OCI-M2 (cell line): ENCODE data around the gene FUT3.
"Not testable (repeated sequence)": the region's sequence is repeated elsewhere in the genome, so short reads cannot be mapped to it uniquely, and the experiment has no call there.

ENCODE experiments used
- DNase-seq: peaks from one replicate; lab custom pipeline; 2025; ENCODE audit not compliant: unreplicated experiment; lab: John Stamatoyannopoulos, UW

Gene FUT3

DNA sequence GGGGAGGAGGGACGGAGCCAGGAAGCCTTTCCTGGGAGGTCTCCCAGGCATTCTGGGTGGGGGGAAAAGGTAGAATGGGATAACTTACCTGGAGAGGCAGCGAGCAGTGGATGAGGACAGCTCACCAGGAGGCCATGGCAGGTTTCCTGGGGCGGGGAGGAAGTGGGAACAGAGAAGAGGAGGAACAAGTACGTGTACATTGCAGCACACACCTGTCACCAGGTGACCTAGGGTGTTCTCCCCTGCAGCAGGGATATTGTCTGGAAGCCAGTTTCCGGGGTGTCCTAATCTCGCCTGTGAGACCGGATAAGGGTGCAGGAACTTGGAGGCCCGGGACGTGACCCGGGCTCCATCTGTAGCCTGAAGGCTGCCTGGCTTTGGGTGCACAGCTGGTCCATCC is at the start of gene FUT3:
Gene FUT3, minus strand, starts transcription at position 148 of the 400 bp plus-strand sequence.
- DNase-seq: no peak

DNA sequence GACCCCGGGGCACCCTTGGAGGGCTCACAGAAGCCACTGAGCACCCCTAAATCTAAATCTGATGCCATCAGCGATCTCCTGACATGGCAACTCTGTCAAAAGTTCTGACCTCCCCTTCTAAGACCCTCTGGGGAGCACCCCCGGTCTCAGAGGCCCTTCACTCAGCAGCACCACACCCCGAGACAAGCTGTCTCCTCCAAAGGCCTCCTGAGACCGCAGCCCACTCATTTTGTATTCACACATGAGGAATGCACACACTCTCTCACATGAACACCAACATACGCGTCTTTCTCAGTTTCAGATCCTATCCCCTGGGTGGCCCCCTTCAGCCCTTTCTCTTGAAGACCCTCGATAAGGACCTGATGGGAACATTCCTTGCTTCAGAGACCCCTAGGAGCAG is 49.7 kb upstream of the FUT3 start:
- no peak for DNase-seq

DNA sequence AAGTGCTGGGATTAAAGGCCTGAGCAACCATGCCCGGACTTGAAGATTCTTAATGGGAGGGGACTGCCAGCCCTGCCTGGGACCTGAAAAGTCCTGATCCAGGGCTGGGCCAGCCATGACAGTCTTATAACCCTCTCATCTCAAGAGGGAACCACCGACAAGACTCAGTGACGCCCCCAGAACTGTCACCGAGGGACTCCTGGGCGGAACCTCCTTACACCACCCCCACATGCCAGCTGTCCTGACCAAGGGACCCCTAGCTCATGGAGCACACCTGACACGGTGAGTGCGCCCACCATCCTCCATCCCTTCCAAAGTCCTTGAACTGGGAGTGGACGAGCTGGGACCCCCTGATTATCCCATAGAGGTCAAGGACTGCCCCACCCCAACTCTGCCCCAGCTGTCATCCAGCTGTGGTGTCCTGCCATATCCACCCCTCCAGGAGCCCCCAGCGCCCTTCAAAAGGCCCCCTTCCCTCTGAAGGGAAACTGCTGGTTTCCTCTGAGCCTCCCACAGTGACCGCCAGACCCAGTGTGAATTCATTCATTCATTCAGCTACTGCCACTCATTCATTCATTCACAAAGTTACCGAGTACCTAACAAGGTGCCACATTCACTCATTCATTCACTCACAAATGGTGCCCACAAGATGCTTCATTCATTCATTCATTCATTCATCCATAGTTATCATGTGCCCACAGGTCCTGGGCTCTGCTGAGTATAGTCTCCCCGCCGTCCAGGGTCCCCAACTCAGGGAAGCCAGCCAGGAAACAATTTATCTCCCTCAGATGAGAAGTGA is 48.7 kb upstream of the FUT3 start:
- no peak for DNase-seq

DNA sequence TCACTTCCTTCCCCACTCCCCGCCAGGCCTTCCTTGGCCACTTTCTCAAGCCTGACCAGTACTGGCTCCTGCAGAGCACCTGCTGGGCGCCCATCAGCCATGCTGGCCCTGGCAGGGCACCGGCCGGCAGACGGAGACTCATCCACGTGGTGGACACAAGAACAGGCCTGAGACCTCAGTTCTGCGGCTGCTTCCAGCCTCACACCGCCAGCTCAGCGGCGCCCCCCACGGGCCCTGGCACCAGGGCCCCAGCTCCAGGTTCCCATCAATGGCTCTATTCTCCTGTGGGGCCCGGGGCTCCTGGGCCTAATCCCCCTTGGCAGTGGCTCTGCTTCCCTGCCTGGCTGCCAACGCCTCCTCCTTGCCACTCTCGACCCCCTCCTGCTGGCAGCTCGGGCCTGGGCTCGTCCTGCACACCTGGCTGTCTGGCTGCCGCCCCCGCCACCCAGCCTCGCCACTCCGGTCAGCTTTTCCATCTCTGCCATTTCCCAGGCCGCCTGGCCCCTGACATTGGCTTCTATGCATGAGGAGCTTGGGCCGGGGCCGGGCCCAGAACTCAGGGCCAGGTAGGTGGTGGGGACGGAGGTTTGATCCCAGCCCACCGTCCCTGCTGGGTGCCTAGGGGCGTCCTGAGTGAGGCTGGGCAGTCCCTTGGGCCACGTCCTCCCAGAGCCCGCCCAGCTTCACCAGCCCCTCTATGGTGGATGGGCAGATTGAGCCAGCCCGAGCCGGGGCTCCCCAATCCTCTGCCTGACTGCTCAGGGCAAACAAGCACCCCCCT is 46.1 kb upstream of the FUT3 start:
- DNase-seq: no peak

DNA sequence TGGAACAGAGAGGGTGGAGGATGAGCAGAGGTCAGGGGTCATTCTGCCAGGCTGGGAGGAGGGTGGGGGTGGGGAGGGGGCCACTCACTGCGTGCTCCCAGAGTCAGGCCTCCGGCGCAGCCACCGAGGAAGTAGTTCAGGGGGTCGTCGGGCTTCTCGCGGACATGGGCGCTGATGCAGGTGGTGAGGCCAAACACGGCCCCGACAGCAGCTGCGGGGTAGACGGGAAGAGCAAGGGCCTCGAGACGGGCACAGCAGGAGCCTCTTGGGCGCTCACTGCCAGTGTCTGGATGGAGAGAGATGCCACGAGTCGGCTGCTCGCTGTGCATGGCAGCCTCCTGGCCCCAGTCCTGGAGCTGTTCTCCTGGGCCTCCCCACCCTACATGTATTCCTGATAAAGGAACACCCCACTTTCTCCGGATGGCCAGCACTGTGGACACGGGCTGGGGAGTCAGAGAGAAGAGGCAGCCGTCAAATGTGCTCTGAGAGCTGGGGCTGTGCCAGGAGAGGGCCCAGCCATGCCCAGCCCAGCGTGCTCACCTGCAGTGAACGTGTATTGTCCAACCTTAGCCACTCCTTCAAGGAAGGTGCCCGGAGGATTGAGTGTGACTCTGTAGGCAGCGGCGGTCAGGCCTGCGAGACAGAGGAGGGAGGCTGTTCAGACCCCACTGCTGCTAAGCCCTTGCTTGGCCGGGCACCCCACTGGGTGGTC is 45.3 kb upstream of the FUT3 start:
- DNase-seq: no peak

DNA sequence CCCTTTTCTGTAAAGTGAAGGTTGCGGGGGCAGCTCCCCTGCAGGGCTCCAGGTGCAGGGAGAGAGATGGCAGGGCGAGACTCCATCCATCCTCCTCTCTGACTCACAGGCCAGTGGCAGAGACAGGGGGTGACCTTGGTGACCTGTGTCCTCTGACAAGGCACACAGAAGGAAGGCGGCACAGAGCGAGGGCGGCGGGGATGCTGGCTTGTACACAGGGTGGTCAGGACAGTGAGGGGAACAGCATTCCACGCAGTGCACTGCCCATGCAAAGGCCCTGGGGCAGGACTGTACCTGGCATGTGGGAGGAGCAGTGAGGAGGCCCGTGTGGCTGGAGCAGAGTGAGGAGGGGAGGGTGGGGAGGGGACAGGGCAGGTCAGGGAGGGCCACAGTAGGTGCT is 44.6 kb upstream of the FUT3 start:
- no peak for DNase-seq

DNA sequence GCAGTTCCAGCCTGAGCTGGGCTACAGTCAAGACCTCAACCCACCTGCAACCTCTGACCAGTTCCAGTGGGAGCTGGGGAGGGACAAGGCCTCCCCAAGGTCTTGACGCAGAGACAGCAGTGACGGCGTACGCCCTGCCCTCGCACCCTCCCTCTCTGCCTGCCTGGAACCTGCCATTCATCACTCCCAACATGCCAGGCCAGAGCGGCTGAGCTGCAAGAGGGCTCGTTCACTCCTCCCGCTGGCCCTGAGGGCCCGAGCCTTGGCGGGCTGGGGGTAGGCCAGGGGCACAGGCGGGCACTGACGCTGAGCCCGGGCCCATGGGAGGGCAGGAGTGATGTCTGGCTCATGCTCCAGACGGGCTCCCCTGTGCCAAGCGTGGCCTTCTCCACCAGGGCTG is 44.2 kb upstream of the FUT3 start:
- DNase-seq: no peak

DNA sequence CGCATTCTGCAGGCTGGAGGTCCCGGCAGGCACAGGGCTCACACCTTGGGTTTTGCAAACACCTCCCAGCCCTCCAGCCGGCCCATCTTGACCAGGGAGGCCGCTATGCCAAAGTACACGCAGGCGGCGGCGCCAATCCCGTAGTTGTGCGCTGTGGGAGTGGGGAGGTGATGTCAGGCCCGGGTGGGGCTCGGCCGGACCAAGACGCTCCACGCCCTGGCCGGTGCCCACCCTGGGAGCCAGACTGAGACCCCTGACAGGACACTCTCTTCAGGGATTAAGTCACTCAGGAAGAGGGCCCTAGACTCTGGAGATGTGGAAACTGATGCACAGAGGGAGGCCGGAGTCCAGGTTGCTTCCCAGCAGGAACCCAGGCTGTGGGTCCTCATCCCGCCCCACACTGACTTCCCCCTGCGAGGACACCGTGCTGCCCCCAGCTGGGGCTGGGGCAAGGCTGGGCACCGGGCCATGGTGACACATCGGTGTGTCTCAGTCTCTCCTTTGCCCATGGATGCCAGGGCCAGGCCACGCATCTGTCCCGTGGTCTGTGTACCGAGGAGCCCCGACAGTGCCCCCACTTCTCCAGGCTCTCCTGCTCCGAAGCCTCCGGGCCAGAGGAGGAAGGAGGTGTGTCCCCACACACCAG is 43.6 kb upstream of the FUT3 start:
- no peak for DNase-seq

DNA sequence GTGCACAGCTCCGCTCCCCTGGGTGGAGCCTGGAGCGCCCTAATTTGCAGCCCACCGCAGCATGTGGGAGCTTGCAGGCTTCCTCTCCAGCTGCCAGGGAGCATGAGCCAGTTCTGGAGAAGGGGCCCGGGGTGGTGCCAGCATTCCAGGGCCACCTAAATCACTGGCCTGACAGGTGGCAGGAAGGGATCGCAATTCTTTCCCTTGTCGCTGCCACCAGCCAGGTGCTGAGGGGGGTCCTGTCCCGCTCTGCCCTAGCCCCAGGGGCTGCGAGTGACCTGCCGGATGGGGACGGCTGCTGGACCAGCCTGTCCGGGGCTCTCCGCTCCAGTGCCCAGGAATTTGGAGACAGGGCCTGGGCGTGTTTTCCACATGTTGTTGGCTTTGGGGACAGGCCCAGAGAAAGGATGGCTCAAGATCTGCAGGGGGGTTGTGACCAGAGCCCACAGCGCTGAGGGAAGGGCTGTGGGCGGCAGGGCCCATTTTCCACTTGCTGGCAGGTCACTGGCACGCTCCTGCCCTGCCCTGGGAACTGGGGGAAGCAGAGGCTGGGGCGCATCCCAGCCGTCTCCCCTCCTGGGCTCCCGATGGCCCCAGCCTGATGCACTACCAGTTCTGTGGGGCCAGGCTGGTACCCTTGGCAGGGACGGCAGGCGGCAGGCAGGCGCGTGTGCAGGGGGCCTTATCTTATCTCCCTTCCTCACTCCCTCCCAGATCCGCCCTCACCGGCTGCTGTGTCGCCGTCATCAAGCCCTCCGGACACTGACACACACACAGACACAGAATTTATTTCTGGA is 42.9 kb upstream of the FUT3 start:
- no peak for DNase-seq

DNA sequence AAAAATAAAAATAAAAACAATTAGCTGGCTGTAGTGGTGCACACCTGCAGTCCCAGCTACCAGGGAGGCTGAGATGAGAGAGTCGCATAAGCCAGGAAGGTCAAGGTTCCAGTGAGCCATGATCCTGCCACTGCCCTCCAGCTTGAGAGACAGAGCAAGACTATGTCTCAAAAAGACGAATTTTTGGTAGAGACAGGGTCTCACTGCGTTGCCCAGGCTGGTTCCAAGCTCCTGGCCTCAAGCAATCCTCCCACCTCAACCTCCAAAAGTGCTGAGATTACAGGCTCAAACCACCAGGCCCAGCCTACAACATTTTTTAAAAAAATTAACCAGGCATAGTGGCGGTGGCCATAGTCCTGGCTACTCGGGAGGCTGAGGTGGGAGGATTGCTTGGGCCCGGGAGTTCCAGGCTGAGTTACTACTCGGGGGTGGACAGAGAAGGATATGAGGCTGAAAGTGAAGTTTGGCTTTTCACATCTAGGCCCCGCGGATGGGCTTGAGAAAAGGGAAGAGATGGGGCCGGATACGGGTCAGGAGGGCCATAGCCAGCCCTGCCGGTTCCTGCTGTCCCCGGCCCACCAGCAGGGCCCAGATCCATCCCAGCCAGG is 42.2 kb upstream of the FUT3 start:
- DNase-seq: no peak

DNA sequence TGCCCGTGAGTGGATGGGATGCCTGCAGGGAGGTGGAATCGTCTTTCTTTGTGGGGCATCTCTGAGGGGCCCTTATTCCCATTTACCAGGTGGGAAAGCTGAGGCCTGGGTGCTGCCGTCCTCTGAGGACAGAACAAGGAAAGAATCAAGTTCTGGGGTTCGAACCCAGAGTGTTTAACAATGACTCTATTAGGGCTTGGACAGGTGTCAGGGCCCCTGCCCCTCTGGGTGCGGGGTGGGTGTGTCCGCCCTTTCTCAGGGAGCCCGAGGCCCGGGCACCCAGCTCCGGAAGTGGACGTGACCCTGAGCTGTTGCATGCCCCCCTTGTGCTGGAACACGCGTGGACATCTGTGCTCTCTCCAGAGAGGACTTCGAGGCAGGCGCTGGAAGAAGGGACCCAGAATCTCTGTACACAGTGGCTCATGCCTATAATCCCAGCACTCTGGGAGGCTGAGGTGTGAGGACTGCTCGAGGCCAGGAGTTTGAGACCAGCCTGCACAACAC is 41.6 kb upstream of the FUT3 start:
- DNase-seq: no peak

DNA sequence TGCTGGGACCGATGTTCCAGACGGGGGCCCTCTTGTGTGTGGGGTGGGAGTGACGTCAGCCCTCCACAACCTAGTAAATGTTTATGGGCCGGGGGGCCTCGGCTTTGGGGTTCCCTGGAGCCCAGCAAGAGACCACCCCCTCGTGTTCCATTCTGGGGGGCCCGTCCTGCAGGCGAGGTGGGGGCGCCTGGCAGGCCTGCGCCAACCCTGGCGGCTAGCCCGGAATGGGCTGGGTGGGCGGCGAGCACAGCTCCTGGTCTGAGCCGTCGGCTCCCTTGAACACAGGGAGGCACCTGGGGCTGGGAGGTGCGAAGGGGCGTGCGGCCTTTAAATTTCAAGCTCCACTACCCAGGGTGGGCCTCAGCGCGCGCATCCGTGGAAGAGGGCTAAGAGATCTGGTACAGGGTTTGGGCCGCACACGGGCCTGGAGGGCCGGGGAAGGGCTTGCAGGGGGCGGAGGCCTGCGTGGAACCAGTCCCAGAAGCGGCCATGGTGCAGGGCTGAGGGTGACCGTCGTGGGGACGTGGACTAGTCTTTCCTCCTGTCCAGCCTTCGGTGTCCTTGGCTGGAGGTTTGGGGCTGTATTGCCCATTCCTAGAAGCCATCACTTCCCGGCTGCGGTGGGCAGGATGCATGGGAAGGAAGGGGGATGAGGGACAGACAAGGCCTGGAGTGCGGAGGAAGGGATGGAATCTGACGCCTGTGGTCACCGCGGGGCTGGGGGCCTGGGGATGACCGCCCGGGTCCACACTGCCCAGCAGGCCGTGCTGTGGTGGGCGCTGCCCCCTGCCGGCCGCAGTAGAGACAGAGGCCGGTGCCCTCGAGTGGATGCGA is 40.9 kb upstream of the FUT3 start:
- DNase-seq: no peak

DNA sequence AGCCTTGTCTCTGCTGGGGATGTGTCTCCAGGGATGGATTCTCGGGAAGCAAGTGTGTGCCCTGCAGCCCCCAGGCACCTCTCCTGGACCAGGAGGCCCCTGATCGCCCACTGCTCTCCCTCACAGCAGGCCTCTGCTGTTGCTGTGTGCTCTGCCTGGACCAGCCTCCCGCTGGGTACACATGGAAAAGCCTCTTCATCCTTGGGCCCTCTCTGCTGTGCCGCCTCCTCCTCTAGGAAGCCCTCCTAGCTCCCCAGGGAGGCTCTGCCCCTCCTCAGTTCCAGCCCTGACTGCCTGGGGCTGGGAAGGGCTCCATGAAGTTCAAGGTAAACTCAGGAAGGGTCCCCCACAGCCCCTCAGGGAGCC is 40.3 kb upstream of the FUT3 start:
- DNase-seq: no peak

DNA sequence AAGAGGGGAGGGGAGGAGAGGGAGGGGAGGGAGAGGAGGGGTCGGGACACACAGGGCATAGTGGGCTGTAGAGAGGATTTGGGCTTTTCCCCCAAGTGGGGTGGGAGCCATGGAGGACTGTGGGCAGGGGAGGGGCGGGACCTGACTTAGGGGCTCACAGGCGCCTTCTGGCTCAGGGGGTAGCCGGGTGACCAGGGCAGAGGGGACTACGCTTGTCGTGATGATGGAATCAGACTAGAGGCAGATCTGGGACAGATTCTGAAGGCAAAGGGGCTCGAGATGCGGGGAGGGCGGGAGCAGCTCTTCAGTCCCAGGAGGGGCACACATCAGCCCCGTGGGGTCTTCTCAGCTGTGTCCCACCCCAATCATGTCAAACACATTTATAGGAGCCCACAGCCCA is 38.9 kb upstream of the FUT3 start:
- DNase-seq: no peak

DNA sequence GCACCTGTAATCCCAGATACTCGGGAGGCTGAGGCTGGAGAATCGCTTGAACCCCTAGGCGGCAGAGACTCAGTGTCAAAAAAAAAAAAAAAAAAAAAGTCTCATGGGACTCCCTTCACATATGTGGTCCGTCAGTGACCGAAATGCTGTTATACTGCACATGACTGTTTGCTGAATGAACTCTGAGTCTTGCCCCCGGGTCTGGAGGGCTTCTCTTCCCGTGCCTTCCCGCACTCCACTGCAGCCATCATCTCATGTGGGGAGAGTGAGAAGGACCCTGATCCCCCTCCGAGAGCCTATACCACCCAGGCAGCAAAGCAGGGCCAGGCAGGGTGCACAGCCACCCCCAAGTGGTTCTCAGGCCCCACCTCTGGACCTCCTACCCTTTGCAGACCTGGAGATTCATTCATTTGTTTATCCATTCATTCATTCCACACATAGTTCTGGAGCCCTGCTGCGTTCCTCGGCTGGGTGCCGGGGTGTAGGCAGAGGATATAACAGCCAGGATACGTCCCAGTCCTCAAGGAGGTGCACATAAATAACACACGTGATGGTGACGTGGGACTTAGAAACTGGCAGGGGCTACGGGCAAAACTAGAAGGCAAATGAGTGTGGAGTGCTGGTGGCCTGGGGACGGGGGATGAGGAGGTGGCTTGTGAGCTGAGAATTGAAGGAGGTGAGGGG is 38.2 kb upstream of the FUT3 start:
- no peak for DNase-seq

DNA sequence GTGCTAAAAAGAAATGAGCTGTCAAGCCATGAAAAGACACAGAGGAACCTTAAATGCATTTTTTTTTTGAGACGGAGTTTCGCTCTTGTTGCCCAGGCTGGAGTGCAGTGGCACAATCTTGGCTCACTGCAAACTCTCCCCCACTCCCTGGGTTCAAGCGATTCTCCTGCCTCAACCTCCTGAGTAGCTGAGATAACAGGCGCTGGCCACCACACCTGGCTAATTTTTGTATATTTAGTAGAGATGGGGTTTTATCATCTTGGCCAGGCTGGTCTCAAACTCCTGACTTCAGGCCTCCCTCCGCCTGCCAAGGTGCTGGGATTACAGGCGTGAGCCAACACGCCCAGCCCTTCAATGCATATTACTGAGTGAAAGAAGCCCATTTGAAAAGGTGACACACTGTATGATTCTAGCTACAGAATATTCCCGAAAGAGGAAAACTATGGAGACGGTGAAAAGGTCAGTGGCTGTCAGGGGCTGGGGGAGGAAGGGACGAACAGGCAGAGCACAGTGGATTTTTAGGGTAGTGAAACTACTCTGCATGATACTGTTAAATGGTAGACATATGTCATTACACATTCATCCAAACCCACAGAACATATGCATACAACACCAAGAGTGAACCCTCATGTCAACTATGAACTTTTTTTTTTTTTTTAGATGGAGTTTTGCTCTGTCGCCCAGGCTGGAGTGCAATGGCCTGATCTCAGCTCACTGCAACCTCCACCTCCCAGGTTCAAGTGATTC is 33.0 kb upstream of the FUT3 start:
- DNase-seq: not testable (repeated sequence)

DNA sequence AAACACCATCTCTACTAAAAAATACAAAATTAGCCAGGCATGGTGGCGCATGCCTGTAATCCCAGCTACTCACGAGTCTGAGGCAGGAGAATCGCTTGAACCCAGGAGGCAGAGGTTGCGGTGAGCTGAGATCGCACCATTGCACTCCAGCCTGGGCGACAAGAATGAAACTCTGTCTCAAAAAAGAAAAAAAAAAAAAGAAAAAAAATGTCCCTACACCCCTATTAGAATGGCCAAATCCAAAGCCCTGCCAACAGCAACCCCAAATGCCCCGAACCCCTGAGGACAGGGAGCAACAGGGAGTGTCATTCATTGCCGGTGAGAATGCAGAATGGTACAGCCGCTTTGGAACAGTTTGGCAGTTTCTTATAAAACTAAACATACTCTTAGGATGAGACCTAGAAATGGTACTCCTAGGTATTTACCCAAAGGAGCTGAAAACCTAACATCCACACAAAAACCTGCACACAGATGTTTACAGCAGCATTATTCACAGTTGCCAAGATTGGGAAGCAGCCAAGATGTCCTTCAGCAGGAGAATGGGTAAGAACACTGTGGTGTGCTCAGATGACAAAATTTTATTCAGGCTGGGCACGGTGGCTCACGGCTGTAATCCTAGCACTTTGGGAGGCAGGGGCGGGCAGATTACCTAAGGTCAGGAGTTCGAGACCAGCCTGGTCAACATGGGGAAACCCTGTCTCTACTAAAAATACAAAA is 32.1 kb upstream of the FUT3 start:
- not testable (repeated sequence) for DNase-seq
